Activated B cell treated with CpG ODN at 0.5 μM for 24 hours (primary cell): Measurements from ENCODE around the gene PFDN4. TPM values are rescaled to one million over a fixed set of nuclear protein-coding genes. Genes with fewer than 3 reads are reported as not detected.

Experiments used
- ATAC-seq: fragments of 200-7000 bp; cut with Tn5 transposase; one replicate; pipeline ENCODE4 v1.10.0; 2021; ENCODE audit warnings: low read depth, mild to moderate bottlenecking, moderate library complexity
- CTCF ChIA-PET: fragments of 350-600 bp; sonication (Branson Sonifier 250); formaldehyde crosslinking; loops from one replicate; lab custom pipeline; 2021; ENCODE audit warnings: antibody characterized with exemption; lab: Charles Lee
- POLR2A ChIA-PET: fragments of 350-600 bp; sonication (Branson Sonifier 250); formaldehyde crosslinking; loops from one replicate; lab custom pipeline; 2021; ENCODE audit warnings: antibody characterized with exemption; lab: Charles Lee
- DNase-seq: peaks from one replicate; pipeline ENCODE4 v3.0.0; 2022
- H3K27ac Mint-ChIP-seq: one replicate; pipeline ENCODE4 v1.8.0; 2020; ENCODE audit warnings: mixed read lengths
- H3K27me3 Mint-ChIP-seq: one replicate; pipeline ENCODE4 v1.8.0; 2021; ENCODE audit warnings: mixed read lengths
- H3K36me3 Mint-ChIP-seq: one replicate; pipeline ENCODE4 v1.8.0; 2021; ENCODE audit warnings: low read depth, mixed read lengths
- H3K4me1 Mint-ChIP-seq: one replicate; pipeline ENCODE4 v1.8.0; 2021; ENCODE audit warnings: mixed read lengths
- H3K4me3 Mint-ChIP-seq: one replicate; pipeline ENCODE4 v1.8.0; 2020; ENCODE audit warnings: mild to moderate bottlenecking, mixed read lengths
- H3K9me3 Mint-ChIP-seq: one replicate; pipeline ENCODE4 v1.8.0; 2020; ENCODE audit warnings: mixed read lengths
- intact Hi-C: fragments of 100-400 bp; cut with micrococcal nuclease; formaldehyde crosslinking; loops from one replicate; pipeline ENCODE4 v1.15.1; 2024
- total RNA-seq: library from RNA; stranded (reverse); gene quantifications from 2 replicates; pipeline ENCODE4 v1.2.3, GENCODE V29; 2022
- TF ChIP-seq, protein P1 (sequence below): fragments of 200-600 bp; IDR thresholded peaks from one replicate; pipeline ENCODE4 v1.8.0; 2022; ENCODE audit warnings: antibody characterized with exemption, mild to moderate bottlenecking

Gene PFDN4
- total RNA-seq, 1 donor from 2014 or later: 16.5 TPM

DNA sequence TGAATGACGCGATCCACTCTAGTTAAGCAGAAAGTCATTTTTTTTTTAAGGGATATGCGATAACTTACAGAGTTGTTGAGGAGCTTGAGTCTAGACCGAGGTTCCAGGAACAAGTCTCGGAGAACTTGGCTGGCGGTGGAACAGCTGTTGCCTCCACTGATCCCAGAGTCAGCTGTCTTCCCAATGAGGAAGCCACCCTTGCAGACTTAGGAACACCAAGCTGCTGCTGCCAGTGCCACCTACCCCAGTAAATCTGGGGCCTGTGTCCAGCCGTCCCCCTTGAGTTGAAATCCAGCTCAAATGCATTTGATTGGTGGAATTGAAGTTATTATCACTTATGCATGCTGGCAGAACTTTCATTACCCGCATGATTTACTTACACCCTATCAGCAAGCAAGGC, 6.7 kb downstream of the PFDN4 start:
- Mint-ChIP-seq H3K9me3 (no peaks in the 10 kb centered on the region), H3K4me1 (peaks cover 10% of the 10 kb centered on the region), H3K27me3 (no peaks in the 10 kb centered on the region), H3K36me3 (peaks cover 44% of the 10 kb centered on the region), H3K4me3 (no peak overlapping the region), H3K27ac (no peak overlapping the region)
- DNase-seq: no peak
- TF ChIP-seq, protein P1, sequence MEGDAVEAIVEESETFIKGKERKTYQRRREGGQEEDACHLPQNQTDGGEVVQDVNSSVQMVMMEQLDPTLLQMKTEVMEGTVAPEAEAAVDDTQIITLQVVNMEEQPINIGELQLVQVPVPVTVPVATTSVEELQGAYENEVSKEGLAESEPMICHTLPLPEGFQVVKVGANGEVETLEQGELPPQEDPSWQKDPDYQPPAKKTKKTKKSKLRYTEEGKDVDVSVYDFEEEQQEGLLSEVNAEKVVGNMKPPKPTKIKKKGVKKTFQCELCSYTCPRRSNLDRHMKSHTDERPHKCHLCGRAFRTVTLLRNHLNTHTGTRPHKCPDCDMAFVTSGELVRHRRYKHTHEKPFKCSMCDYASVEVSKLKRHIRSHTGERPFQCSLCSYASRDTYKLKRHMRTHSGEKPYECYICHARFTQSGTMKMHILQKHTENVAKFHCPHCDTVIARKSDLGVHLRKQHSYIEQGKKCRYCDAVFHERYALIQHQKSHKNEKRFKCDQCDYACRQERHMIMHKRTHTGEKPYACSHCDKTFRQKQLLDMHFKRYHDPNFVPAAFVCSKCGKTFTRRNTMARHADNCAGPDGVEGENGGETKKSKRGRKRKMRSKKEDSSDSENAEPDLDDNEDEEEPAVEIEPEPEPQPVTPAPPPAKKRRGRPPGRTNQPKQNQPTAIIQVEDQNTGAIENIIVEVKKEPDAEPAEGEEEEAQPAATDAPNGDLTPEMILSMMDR: no peak
- ATAC-seq: no peak
- intact Hi-C loops: no loop called here
- POLR2A ChIA-PET: no interaction called here
- CTCF ChIA-PET: interaction anchor here (0.7 to 0.8 kb wide), 2 partner anchors 13 to 15 kb away, joined by 3 read pairs; no protein-coding TSS in a partner anchor

DNA sequence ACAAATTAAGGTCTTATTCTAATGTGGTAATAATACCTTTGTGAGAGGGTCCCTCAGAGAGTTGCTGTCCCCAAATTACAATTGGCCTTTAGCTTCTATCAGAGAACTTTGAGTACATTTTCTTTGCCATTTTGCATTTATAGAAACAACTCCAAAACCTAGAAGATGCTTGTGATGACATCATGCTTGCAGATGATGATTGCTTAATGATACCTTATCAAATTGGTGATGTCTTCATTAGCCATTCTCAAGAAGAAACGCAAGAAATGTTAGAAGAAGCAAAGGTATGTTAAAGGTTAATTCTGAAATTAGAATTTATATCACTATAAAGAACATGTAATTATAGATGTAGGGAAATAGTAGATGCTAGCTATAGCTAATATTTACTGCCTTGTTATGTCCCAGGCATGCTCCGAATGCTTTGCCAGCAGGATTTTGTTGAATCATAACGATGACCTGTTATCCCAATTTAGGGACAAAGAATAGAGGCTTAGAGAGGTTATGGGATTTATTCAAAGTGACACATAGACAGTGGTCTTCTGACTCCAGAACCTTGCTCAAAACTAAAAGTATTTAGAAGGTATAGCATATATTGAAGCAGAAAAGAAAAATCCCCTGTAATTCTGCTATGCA, 7.4 kb downstream of the PFDN4 start:
- TF ChIP-seq, protein P1: no peak
- CTCF ChIA-PET: no interaction called here
- no peak for DNase-seq
- ATAC-seq: no peak
- POLR2A ChIA-PET: no interaction called here
- no peak overlapping the region for H3K4me3 Mint-ChIP-seq
- H3K36me3 Mint-ChIP-seq: peaks cover 46% of the 10 kb centered on the region
- H3K27ac Mint-ChIP-seq: no peak overlapping the region
- H3K9me3 Mint-ChIP-seq: no peaks in the 10 kb centered on the region
- intact Hi-C loops: no loop called here
- peaks cover 3% of the 10 kb centered on the region for H3K4me1 Mint-ChIP-seq
- no peaks in the 10 kb centered on the region for H3K27me3 Mint-ChIP-seq

DNA sequence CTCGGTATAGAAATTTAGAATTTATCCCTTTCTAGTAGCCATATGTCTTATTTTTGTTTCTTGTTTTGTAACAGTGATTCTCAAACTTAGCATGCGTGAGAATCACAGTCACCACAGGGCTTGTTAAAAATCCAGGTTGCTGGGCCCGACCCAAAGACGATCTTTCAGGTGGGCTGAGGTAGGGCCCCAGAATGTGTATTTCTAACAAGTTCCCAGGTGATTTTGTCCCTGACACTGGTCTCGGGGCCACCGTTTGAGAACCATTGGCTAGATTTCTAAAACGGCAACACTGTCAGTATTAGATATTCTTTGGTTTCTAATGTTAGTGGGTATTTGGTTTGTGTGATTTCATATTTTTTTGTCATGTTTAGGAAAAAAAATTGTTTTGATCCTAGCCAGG, 9.9 kb downstream of the PFDN4 start:
- peaks cover 55% of the 10 kb centered on the region for H3K36me3 Mint-ChIP-seq
- no peaks in the 10 kb centered on the region for H3K27me3 Mint-ChIP-seq
- TF ChIP-seq, protein P1: no peak
- intact Hi-C loops: no loop called here
- no peak for ATAC-seq
- no peak for DNase-seq
- no peaks in the 10 kb centered on the region for H3K4me1 Mint-ChIP-seq
- POLR2A ChIA-PET: no interaction called here
- H3K9me3 Mint-ChIP-seq: no peaks in the 10 kb centered on the region
- no peak overlapping the region for H3K27ac Mint-ChIP-seq
- CTCF ChIA-PET: interaction anchor here (2.1 kb wide), 1 partner anchor 9 kb away, joined by 5 read pairs; the partner anchor contains the start of gene PFDN4
- H3K4me3 Mint-ChIP-seq: no peak overlapping the region

DNA sequence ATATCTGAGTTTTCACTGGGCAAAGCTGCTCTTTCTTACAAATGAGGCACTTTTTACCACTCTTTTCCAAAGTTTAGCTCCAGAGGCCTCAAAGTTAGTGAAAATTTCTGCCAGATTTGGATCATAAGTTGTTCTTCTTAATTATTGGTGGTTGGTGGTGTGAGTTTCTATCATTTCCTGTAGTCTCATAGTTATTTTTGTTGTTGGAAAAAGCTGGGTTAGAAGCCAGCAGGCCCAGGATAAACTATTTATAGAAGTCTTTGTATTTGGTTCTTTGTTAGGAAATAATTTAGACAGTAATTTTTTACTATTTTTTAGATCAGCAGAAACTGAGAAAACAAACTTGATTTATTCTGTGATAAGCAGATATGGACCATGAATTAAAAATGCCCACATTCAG, 10.6 kb downstream of the PFDN4 start:
- Mint-ChIP-seq H3K27ac (no peak overlapping the region), H3K4me3 (no peak overlapping the region), H3K4me1 (no peaks in the 10 kb centered on the region), H3K9me3 (no peaks in the 10 kb centered on the region), H3K36me3 (peaks cover 53% of the 10 kb centered on the region), H3K27me3 (no peaks in the 10 kb centered on the region)
- ATAC-seq (no peak), DNase-seq (no peak)
- intact Hi-C loops: no loop called here
- ChIA-PET POLR2A (no interaction called here), CTCF (interaction anchor here (1.5 to 2.1 kb wide), 2 partner anchors 10 to 429 kb away, joined by 5 read pairs; partner anchors contain the start of gene PFDN4)
- TF ChIP-seq, protein P1: no peak

DNA sequence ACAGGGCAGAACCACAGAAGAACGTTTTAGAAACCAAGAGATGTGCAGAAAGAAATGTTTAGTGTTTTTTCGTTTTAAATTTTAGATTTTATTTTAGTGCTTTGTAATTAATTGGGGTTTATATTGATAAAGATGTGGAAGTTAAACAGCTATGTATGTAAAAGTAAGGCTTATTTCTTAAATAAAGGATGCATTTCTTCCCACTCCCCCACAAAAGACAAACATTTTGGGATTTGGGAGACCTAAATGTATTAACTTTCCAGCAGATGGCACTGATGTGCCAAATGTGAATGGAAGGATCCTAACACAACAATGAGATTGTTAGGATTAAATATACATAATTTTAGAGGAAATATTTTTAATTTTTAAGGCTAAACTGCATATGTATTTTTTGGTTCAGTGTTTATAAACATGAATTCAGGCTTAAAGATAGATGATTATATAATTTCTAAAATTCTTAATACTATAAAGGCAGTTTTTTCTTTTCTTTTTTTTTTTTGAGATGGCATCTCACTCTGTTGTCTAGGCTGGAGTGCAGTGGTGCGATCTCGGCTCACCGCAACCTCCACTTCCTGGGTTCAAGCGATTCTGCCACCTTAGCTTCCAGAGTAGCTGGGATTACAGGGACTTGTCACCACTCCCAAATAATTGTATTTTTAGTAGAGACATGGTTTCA, 12.0 kb downstream of the PFDN4 start:
- TF ChIP-seq, protein P1: no peak
- Mint-ChIP-seq H3K27me3 (no peaks in the 10 kb centered on the region), H3K36me3 (peaks cover 46% of the 10 kb centered on the region), H3K4me1 (no peaks in the 10 kb centered on the region), H3K9me3 (no peaks in the 10 kb centered on the region), H3K27ac (no peak overlapping the region), H3K4me3 (no peak overlapping the region)
- intact Hi-C loops: loop anchor here (1.0 kb wide), 1 partner anchor 427 kb away; no protein-coding TSS in a partner anchor
- ATAC-seq: no peak
- no peak for DNase-seq
- ChIA-PET CTCF (interaction anchor here (1.5 to 2.1 kb wide), 2 partner anchors 12 to 428 kb away, joined by 5 read pairs; partner anchors contain the start of gene PFDN4), POLR2A (no interaction called here)
